Upper lobe of left lung (tissue), 6 donors: ENCODE data around the gene HLA-DOA. TPM values are rescaled to one million over a fixed set of nuclear protein-coding genes. Genes with fewer than 3 reads are reported as not detected.

Source experiments
- ATAC-seq, 2 donors: fragments of 200-7000 bp; cut with Tn5 transposase; one replicate each; pipeline ENCODE4 v1.9.1; 2022; ENCODE audit warnings: mild to moderate bottlenecking in 2 of 2, moderate library complexity in 2 of 2; ENCODE audit not compliant: low FRiP score in 2 of 2
- DNase-seq, 2 donors: peaks; one replicate each; pipeline ENCODE4 v3.0.0-alpha.2; 2019 to 2020
- H3K27ac ChIP-seq, 4 donors: fragments of 200-600 bp; sonication (generic); one replicate each; pipeline ENCODE4 v1.5.1; 2016 to 2019
- H3K27me3 ChIP-seq, 4 donors: fragments of 200-600 bp; sonication (generic); one replicate each; pipeline ENCODE4 v1.5.1; 2017 to 2019
- H3K36me3 ChIP-seq, 4 donors: fragments of 200-600 bp; sonication (generic); one replicate each; pipeline ENCODE4 v1.5.1; 2016 to 2019
- H3K4me1 ChIP-seq, 4 donors: fragments of 200-600 bp; sonication (generic); one replicate each; pipeline ENCODE4 v1.5.1; 2018 to 2019
- H3K4me3 ChIP-seq, 4 donors: fragments of 200-600 bp; sonication (generic); one replicate each; pipeline ENCODE4 v1.5.1; 2017 to 2019; ENCODE audit warnings: mild to moderate bottlenecking in 2 of 4, moderate library complexity in 1 of 4
- H3K9me3 ChIP-seq, 4 donors: fragments of 200-600 bp; sonication (generic); one replicate each; pipeline ENCODE4 v1.5.1; 2018 to 2019
- EP300 ChIP-seq, 4 donors: sonication (generic); formaldehyde crosslinking; IDR thresholded peaks; one replicate each; pipeline ENCODE4 v1.5.1; 2017; ENCODE audit warnings: antibody characterized with exemption in 4 of 4, control low read depth in 2 of 4
- POLR2A ChIP-seq, 4 donors: fragments of 450-650 bp; IDR thresholded peaks; one replicate each; pipeline ENCODE4 v1.5.1; 2016 to 2017; ENCODE audit warnings: antibody characterized with exemption in 4 of 4, mild to moderate bottlenecking in 2 of 4
- POLR2AphosphoS5 ChIP-seq, 2 donors: sonication (generic); formaldehyde crosslinking; IDR thresholded peaks; one replicate each; pipeline ENCODE4 v1.5.1; 2017; ENCODE audit warnings: antibody characterized with exemption in 2 of 2
- WGBS, 2 donors: methylation state at CpG; one replicate each; pipeline ENCODE4 v1.1.5; 2017 to 2018; 5-methylcytosine and 5-hydroxymethylcytosine counted together
- total RNA-seq, 6 donors: library from RNA; depleted of rRNA in 4 of 6; stranded (reverse); fragments of >200 nt in 4 of 6; gene quantifications; one replicate each; pipeline versions ENCODE4 v1.1.0 to v1.2.1, GENCODE V29; 2016 to 2021
- TF ChIP-seq, protein P1 (sequence below), 6 experiments: fragments of 450-650 bp in 4 of 6; fragments of 200-600 bp in 2 of 6; sonication (generic) in 2 of 6; IDR thresholded peaks; one replicate each; pipeline ENCODE4 v1.5.1; 2016 to 2019; ENCODE audit warnings: antibody characterized with exemption in 6 of 6
- donor health status: DM: no; HTN: no; CAD: no; lungs with moderate emphysema.
- donor health status: DM: no; HTN: yes; CAD: no; lungs with severe emphysema.

Gene HLA-DOA
- total RNA-seq, 6 donors from 2014 or later, result 9.4 to 56.8 (median 30.5) TPM

DNA sequence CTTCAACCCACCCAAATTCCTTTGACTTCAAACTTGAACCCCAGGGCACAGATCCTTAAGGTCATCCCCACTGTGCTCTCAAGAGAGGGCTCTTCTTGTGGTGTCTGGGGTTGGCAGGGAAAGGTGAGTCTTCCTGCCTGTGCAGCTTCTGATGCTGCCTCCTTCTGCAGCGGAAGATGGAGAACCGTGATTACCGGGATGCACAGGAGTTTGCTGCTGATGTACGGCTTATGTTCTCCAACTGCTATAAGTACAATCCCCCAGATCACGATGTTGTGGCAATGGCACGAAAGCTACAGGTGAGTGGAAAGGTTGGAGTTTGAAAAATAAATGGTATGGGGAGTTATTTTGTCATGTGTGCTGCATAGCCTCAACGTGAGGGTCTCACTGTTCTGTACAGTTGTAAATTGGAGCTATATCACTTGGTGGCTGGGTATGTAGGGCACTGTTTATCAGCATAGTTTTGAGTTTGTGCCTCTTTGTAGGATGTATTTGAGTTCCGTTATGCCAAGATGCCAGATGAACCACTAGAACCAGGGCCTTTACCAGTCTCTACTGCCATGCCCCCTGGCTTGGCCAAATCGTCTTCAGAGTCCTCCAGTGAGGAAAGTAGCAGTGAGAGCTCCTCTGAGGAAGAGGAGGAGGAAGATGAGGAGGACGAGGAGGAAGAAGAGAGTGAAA lies 32.0 kb downstream of the HLA-DOA start:
- WGBS, 2 donors, result 71 to 72% methylated on average over 10 of the region's 10 CpGs
- DNase-seq, result no peak
- Histone ChIP-seq H3K4me3 (peak overlapping the region in 1 of 4 donors; percentile 93), H3K36me3 (peaks cover 71 to 100% (median 78%) of the 10 kb centered on the region in 4 donors), H3K27ac (peak overlapping the region in 1 of 4 donors; percentile 5), H3K27me3 (no peaks in the 10 kb centered on the region), H3K9me3 (no peaks in the 10 kb centered on the region), H3K4me1 (peaks cover 39 to 55% (median 42%) of the 10 kb centered on the region in 4 donors)
- TF ChIP-seq POLR2A (IDR thresholded peaks at IDR 0.05), result no peak
- no peak for TF ChIP-seq EP300 (IDR thresholded peaks at IDR 0.05)
- TF ChIP-seq POLR2AphosphoS5 (IDR thresholded peaks at IDR 0.05), result no peak
- TF ChIP-seq, protein P1, sequence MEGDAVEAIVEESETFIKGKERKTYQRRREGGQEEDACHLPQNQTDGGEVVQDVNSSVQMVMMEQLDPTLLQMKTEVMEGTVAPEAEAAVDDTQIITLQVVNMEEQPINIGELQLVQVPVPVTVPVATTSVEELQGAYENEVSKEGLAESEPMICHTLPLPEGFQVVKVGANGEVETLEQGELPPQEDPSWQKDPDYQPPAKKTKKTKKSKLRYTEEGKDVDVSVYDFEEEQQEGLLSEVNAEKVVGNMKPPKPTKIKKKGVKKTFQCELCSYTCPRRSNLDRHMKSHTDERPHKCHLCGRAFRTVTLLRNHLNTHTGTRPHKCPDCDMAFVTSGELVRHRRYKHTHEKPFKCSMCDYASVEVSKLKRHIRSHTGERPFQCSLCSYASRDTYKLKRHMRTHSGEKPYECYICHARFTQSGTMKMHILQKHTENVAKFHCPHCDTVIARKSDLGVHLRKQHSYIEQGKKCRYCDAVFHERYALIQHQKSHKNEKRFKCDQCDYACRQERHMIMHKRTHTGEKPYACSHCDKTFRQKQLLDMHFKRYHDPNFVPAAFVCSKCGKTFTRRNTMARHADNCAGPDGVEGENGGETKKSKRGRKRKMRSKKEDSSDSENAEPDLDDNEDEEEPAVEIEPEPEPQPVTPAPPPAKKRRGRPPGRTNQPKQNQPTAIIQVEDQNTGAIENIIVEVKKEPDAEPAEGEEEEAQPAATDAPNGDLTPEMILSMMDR (IDR thresholded peaks at IDR 0.05), result no peak
- ATAC-seq, result no peak

DNA sequence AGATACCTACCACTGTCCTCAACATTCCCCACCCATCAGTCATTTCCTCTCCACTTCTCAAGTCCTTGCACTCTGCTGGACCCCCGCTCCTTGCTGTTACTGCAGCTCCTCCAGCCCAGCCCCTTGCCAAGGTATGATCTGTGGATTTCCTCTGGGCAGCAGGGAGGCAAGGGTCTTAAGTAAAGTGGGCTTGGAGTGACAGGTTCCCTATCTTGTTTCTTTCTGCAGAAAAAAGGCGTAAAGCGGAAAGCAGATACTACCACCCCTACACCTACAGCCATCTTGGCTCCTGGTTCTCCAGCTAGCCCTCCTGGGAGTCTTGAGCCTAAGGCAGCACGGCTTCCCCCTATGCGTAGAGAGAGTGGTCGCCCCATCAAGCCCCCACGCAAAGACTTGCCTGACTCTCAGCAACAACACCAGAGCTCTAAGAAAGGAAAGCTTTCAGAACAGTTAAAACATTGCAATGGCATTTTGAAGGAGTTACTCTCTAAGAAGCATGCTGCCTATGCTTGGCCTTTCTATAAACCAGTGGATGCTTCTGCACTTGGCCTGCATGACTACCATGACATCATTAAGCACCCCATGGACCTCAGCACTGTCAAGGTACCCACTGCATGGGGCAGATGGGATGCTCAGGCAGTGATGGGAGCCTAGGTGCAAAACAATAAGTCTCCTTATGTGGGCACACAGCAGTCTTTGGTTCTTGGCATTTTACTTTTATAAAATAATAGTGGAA lies 32.9 kb downstream of the HLA-DOA start:
- H3K36me3 ChIP-seq, result peaks cover 63 to 94% (median 75%) of the 10 kb centered on the region in 4 donors
- H3K27ac ChIP-seq, result peak overlapping the region in 1 of 4 donors; percentile 5
- H3K27me3 ChIP-seq, result no peaks in the 10 kb centered on the region

GRCh38 chr6:32975886-32976285 lies 33.5 kb downstream of the HLA-DOA start:
- peak overlapping the region in 1 of 4 donors; percentile 93 for H3K4me3 ChIP-seq
- H3K9me3 ChIP-seq, result no peaks in the 10 kb centered on the region
- peaks cover 26 to 42% (median 35%) of the 10 kb centered on the region in 4 donors for H3K4me1 ChIP-seq
- 57 to 68% methylated on average over 2 of the region's 2 CpGs for WGBS, 2 donors
- TF ChIP-seq, protein P1 (IDR thresholded peaks at IDR 0.05), result no peak
- TF ChIP-seq POLR2A (IDR thresholded peaks at IDR 0.05) (no peak), EP300 (IDR thresholded peaks at IDR 0.05) (no peak), POLR2AphosphoS5 (IDR thresholded peaks at IDR 0.05) (no peak)
- no peak for DNase-seq
- peaks cover 57 to 88% (median 71%) of the 10 kb centered on the region in 4 donors for H3K36me3 ChIP-seq
- no peak for ATAC-seq
- H3K27me3 ChIP-seq, result no peaks in the 10 kb centered on the region
- H3K27ac ChIP-seq, result peak overlapping the region in 1 of 4 donors; percentile 5

More for the DNA sequence above, 32.9 kb downstream of the HLA-DOA start:
- 88 to 91% methylated on average over 7 of the region's 7 CpGs for WGBS, 2 donors
- TF ChIP-seq EP300 (IDR thresholded peaks at IDR 0.05), result no peak
- peaks cover 31 to 46% (median 36%) of the 10 kb centered on the region in 4 donors for H3K4me1 ChIP-seq
- peak overlapping the region in 1 of 4 donors; percentile 93 for H3K4me3 ChIP-seq
- H3K9me3 ChIP-seq, result no peaks in the 10 kb centered on the region
- ATAC-seq (no peak), DNase-seq (no peak)

DNA sequence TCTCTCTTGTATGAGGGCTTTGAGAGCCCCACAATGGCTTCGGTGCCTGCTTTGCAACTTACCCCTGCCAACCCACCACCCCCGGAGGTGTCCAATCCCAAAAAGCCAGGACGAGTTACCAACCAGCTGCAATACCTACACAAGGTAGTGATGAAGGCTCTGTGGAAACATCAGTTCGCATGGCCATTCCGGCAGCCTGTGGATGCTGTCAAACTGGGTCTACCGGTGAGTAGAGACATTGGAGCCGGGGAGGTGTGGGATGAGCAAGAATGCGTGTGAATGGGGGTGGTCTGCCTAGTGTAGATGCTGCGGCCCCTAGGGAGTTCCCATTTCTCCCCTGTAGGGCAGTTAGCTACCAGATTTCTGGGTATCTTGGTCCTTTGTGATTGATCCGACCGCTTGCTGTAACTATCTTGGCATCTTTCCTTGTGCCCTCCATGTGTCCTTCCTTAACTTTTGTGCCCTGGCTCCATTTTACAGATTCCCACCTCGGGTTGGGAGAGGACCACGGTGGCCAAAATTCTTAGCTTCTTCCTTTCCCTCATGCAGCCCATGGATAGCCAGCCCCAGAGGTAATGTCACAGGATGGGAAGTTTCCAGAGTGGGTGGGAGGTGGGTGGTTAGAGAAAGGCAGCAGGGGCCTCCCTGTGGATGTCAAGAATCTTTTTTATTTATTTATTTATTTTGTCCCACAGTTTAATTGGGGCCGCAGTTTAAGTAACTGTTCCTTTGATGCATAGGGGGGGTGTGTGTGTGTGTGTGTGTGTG lies 34.7 kb downstream of the HLA-DOA start:
- TF ChIP-seq EP300 (IDR thresholded peaks at IDR 0.05) (no peak), POLR2AphosphoS5 (IDR thresholded peaks at IDR 0.05) (no peak), POLR2A (IDR thresholded peaks at IDR 0.05) (no peak)
- TF ChIP-seq, protein P1 (IDR thresholded peaks at IDR 0.05), result no peak
- Histone ChIP-seq H3K9me3 (no peaks in the 10 kb centered on the region), H3K27me3 (no peaks in the 10 kb centered on the region), H3K4me1 (peaks cover 26 to 42% (median 35%) of the 10 kb centered on the region in 4 donors), H3K36me3 (peaks cover 46 to 76% (median 60%) of the 10 kb centered on the region in 4 donors), H3K27ac (peak overlapping the region in 1 of 4 donors; percentile 98), H3K4me3 (peak overlapping the region; percentile 53 to 93 (median 77))
- WGBS, 2 donors, result 6 to 8% methylated on average over 13 to 14 of the region's 14 CpGs
- ATAC-seq (no peak), DNase-seq (no peak)

DNA sequence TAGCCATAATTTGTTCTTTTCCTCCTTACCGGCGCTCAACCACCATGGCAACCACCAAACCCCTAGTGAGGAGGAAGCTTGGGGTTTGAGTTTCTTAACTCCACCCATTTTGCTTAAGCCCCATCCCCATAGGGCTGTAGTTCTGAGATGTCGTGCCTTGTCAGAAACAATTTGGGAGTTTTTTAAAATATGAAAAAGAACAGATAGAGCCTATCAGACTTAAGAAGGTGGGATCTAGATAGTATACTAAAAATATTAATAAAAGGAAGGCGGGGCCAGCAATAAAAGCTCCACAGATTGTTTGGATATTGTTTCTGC lies 35.4 kb downstream of the HLA-DOA start:
- WGBS, 2 donors, result 0 to 1% methylated on average over 4 of the region's 4 CpGs
- Histone ChIP-seq H3K9me3 (no peaks in the 10 kb centered on the region), H3K36me3 (peaks cover 38 to 69% (median 52%) of the 10 kb centered on the region in 4 donors), H3K4me1 (peaks cover 26 to 42% (median 35%) of the 10 kb centered on the region in 4 donors), H3K27ac (peak overlapping the region in 3 of 4 donors; percentile 13 to 100 (median 98)), H3K27me3 (no peaks in the 10 kb centered on the region), H3K4me3 (peak overlapping the region; percentile 53 to 93 (median 77))
- TF ChIP-seq POLR2A (IDR thresholded peaks at IDR 0.05), result no peak
- TF ChIP-seq, protein P1 (IDR thresholded peaks at IDR 0.05), result no peak
- no peak for TF ChIP-seq POLR2AphosphoS5 (IDR thresholded peaks at IDR 0.05)
- ATAC-seq (no peak), DNase-seq (no peak)
